PFSK-1 (cell line): Measurements from ENCODE around the gene RBFOX1.

ENCODE experiments used
- FOXP2 ChIP-seq: optimal IDR thresholded peaks from 2 replicates; pipeline ENCODE3; 2011; ENCODE audit warnings: borderline replicate concordance, control low read depth, inconsistent platforms; ENCODE audit not compliant: insufficient read depth; ENCODE audit errors: extremely low read length, extremely low read depth
- POLR2AphosphoS5 ChIP-seq: IDR thresholded peaks from 2 replicates; pipeline ENCODE4 v1.6.1; 2012; ENCODE audit warnings: low read depth, mild to moderate bottlenecking, control low read depth, low read length, moderate library complexity
- SIN3A ChIP-seq: IDR thresholded peaks from 2 replicates; pipeline ENCODE4 v1.6.1; 2012; ENCODE audit warnings: mild to moderate bottlenecking, low read length, moderate library complexity, borderline replicate concordance; ENCODE audit not compliant: insufficient read depth
- TAF1 ChIP-seq: IDR thresholded peaks from 2 replicates; pipeline ENCODE4 v1.6.1; 2012; ENCODE audit warnings: low read length, control low read depth, borderline replicate concordance; ENCODE audit not compliant: insufficient read depth
- TF ChIP-seq, protein P1 (sequence below), 2 experiments: IDR thresholded peaks; 2 replicates each; pipeline versions ENCODE4 v1.6.1 to v1.8.0; 2011 to 2012; ENCODE audit warnings: low read depth in 2 of 2, low read length in 2 of 2, control low read depth in 1 of 2, inconsistent platforms in 1 of 2, mild to moderate bottlenecking in 1 of 2, moderate library complexity in 1 of 2; ENCODE audit not compliant: insufficient read depth in 1 of 2

The RBFOX1 gene

DNA sequence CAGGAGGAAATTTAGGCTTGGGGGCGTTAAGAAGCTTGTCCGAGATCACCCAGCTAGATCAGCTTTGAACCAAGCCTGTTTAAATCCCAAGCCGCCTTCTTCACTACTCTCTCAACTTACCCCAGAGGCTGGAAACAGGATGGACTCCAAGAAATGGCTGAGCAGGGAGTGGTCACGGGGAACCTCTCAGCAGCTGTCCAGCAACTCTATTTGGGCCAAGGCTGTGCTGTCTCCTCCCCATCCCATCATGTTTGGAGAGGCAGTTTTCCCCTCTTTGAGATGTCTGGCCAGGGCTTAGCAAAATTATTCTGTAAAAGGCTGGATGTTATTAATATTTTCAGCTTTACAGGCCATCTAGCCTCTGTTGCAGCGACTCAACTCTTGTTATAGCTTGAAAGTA lies 305.7 kb downstream of the RBFOX1 start:
- TF ChIP-seq POLR2AphosphoS5: no peak
- TF ChIP-seq FOXP2: no peak
- TF ChIP-seq, protein P1, sequence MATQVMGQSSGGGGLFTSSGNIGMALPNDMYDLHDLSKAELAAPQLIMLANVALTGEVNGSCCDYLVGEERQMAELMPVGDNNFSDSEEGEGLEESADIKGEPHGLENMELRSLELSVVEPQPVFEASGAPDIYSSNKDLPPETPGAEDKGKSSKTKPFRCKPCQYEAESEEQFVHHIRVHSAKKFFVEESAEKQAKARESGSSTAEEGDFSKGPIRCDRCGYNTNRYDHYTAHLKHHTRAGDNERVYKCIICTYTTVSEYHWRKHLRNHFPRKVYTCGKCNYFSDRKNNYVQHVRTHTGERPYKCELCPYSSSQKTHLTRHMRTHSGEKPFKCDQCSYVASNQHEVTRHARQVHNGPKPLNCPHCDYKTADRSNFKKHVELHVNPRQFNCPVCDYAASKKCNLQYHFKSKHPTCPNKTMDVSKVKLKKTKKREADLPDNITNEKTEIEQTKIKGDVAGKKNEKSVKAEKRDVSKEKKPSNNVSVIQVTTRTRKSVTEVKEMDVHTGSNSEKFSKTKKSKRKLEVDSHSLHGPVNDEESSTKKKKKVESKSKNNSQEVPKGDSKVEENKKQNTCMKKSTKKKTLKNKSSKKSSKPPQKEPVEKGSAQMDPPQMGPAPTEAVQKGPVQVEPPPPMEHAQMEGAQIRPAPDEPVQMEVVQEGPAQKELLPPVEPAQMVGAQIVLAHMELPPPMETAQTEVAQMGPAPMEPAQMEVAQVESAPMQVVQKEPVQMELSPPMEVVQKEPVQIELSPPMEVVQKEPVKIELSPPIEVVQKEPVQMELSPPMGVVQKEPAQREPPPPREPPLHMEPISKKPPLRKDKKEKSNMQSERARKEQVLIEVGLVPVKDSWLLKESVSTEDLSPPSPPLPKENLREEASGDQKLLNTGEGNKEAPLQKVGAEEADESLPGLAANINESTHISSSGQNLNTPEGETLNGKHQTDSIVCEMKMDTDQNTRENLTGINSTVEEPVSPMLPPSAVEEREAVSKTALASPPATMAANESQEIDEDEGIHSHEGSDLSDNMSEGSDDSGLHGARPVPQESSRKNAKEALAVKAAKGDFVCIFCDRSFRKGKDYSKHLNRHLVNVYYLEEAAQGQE (IDR thresholded peaks at IDR 0.05; ENCODE audit: insufficient read depth in 1 of 2, low read depth in 2 of 2, low read length in 2 of 2): no peak
- TF ChIP-seq TAF1: no peak
- TF ChIP-seq SIN3A: no peak

DNA sequence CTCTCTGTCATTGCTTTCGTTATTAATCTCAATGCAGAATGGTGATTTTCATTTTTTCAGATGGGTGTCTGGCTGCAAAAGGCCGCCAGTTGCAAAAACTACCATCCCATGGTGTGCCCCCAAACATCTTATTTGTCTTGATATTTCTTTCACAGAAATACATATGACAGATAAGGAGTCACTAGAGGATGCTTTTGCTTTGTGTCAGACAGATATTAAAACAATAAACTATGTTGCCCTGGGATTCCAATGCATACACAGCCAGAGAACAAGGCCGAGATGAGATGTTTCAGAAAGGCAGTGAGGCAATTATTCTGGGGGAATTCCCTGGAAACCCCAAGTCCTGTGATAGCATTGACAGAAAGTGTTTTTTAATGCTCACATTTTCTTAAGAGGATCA lies 307.7 kb downstream of the RBFOX1 start:
- TF ChIP-seq, protein P1 (IDR thresholded peaks at IDR 0.05; ENCODE audit: insufficient read depth in 1 of 2, low read depth in 2 of 2, low read length in 2 of 2): no peak
- TF ChIP-seq SIN3A: no peak
- TF ChIP-seq FOXP2: no peak
- TF ChIP-seq POLR2AphosphoS5: no peak
- TF ChIP-seq TAF1: no peak

DNA sequence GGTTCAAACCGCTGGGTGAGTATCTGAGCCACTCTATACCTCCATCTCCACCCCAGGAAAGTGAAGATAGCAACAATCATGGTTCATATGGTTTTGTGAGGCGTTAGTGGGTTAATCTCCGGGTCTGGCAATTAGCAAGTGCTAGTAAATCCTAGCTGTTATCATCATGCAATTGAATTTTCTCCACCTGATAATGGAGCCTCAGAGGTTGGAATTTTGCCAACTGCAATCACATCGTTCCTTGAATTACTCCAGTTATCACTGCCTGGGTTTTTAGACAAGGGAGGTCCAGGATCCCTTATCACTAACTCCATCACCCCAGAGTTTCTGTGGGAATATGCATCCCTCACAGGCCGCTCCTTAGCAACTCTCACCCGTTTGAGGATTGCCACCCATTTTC lies 311.5 kb downstream of the RBFOX1 start:
- TF ChIP-seq SIN3A: no peak
- TF ChIP-seq, protein P1 (IDR thresholded peaks at IDR 0.05; ENCODE audit: insufficient read depth in 1 of 2, low read depth in 2 of 2, low read length in 2 of 2): no peak
- no peak for TF ChIP-seq FOXP2
- no peak for TF ChIP-seq POLR2AphosphoS5
- no peak for TF ChIP-seq TAF1

DNA sequence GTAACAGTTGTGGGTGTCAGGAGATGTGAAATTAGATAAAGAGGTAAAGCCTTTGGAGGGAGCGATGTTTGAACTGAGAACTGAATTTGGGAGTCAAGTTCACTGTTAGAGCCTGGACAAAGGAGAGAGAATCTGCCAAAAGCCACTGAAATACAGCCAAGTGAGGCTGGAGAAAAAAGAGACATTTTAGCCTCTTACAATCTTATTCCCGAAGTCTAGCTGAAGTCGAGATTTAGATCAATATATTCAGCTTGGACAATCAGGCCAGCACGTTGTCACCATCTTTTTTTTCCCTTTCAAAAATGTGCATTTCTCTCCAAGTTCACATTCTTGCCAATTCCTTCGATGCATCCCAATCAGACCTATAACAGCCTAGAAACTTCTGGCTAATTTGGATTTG lies 312.2 kb downstream of the RBFOX1 start:
- no peak for TF ChIP-seq POLR2AphosphoS5
- TF ChIP-seq FOXP2: no peak
- TF ChIP-seq, protein P1 (IDR thresholded peaks at IDR 0.05; ENCODE audit: insufficient read depth in 1 of 2, low read depth in 2 of 2, low read length in 2 of 2): no peak
- no peak for TF ChIP-seq SIN3A
- no peak for TF ChIP-seq TAF1
